ENCODE data around the gene PDGFC.
"Not testable (repeated sequence)": the region's sequence is repeated elsewhere in the genome, so short reads cannot be mapped to it uniquely, and the experiment has no call there.

The PDGFC gene

GRCh38 chr4:156901871-156902270, 69.7 kb downstream of the PDGFC start:
- DNase-seq (ENCODE audit: low read depth in 2 of 2), result no peak

GRCh38 chr4:156898373-156899117, 73.1 kb downstream of the PDGFC start:
- no peak for DNase-seq (ENCODE audit: low read depth in 2 of 2)

DNA sequence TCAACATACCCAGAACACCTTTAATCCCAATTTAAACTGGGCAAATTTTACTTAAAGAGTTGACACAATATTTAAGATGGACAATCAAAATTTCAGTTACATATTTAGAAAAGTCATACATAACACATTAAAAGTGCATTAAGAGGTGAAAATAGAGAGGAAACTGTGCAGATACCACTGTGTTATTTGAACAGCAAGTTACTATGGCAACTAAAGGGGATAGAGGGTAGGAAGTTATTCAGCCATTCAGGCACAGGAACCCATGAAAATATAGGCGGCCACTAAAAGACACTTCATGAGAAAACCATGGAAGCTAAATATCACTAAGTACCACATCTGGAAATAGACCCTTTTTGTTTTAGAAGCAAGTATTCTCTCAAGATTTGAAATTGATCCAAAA, 75.1 kb downstream of the PDGFC start:
- DNase-seq (ENCODE audit: low read depth in 2 of 2), result no peak

DNA sequence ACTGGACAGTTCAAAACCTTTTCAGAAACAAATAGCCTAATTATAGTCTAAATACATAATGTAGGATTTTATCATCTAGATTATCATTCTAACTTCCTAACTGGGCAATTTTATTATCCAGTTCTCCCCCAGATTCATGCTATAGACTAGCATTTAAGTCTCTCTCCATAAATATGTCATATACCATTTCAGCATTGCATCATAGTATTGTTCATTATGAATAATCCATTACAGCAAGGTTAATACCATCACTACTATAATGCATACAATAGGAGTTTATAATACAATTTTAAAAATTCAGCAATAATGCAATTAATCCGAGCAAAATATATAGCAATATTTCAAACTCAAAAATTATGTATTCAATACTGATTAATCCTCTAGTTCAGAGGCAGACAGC, 77.4 kb downstream of the PDGFC start:
- DNase-seq (ENCODE audit: low read depth in 2 of 2), result no peak

DNA sequence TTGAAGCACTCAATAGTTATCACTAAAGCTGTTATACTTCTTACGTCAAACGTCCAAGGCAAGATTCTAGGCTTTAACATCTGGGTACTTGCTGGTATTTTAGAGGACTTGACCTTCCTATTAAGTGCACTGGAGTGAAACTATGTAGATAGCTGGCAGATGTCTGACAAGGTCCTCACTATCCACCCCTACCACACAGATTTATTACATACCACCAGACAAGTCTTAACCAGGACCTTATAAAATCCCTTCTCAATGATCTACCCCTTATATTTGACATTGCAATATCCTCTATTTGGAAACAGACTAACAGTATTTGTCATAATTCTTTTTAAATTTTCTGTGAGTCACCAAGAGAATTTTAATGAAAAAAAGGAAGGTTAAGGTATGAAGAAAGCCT, 78.8 kb downstream of the PDGFC start:
- no peak for DNase-seq (ENCODE audit: low read depth in 2 of 2)

GRCh38 chr4:156889616-156890594, 81.7 kb downstream of the PDGFC start:
- DNase-seq (ENCODE audit: low read depth in 2 of 2), result no peak

DNA sequence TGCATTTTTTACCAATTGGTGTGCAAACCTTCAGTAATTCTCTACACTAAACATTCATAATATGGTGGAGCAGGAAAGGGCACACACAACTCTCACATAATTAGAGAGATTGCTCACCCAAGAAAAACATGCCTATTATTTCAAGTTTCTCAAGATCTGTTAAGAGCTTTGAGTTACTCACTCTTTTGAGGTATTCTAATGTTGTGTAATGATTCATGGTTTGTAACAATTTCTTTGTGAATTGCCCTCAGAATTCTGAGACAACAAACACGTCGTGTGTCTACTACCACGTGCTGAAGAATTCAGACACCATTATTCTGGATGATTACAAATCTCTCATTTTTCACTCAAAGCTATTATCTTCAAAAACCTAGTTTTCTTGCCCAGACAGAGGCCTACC, 82.8 kb downstream of the PDGFC start:
- no peak for DNase-seq (ENCODE audit: low read depth in 2 of 2)

- DNase-seq (ENCODE audit: low read depth in 2 of 2), result no peak
Measured at GRCh38 chr4:156886481-156886880, 85.1 kb downstream of the PDGFC start.

DNA sequence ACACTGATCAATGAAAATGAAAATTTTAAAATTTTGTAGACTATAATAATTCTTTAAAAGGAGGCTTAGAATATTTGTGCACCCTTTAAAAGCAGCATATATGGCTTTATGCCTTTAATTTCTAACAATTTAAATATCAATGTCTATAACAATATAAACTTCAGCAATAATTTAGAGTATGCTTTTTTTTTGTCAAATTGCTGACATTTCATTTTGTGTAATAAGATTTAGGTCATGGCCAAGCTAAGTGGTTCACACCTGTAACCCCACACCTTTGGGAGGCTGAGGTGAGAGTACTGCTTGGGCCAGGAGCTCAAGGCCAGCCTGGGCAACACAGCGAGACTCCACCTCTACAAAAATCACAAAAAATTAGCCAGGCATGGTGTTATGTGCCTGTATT, 86.2 kb downstream of the PDGFC start:
- no peak for DNase-seq (ENCODE audit: low read depth in 2 of 2)

GRCh38 chr4:156884183-156884582, 87.4 kb downstream of the PDGFC start:
- no peak for DNase-seq (ENCODE audit: low read depth in 2 of 2)

DNA sequence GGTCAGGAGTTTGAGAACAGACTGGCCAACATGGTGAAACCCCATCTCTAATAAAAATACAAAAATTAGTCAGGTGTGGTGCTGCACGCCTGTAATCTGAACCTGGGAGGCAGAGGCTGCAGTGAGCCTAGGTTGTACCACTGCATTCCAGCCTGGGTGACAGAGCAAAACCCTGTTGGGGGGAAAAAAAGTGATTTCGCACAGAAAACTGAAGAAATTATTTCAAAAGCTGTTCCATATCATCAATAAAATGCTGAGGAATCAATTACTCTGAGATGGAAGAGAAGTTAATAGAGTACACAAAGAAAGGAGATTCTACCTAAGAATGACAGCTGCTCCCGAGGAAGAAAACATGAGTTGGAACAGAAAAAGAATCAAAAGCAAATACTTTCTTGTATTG, 95.9 kb downstream of the PDGFC start:
- no peak for DNase-seq (ENCODE audit: low read depth in 2 of 2)

DNA sequence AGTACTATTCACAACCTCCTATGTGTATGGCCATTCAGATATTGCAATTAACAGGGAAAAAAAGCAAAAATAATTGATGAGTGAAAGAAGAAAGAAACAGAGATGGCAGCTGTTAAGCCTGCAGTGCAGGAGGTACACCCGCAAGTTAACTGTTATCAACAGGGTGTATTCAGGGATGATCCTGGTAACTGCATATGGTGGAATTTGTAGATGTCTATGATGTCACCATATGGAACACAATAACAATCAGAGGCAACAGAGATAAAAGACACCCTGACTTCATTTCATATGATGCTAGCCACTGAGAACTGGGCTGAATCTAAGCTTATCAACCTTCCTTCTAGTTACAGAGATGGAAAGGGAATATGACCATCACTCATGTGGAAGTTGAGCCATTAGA, 96.5 kb downstream of the PDGFC start:
- no peak for DNase-seq (ENCODE audit: low read depth in 2 of 2)

DNA sequence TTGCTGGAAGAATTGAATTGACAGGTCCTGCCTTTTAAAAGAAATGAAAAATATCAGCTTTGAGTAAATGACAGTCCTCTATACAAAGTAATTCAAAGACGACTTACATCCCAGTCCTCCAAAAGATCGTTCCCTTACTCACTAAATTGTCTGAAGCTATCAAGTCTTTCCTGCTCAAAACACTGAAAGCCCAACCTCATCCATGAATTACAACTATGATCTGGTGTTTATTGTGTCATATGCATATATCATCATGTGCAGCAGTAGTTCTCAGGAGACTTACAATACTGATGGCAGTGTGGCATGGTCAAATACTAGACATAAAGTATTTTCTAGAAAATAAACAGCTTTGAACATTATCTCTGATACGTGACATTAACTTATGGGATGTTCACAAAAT, 97.8 kb downstream of the PDGFC start:
- DNase-seq (ENCODE audit: low read depth in 2 of 2), result no peak

- no peak for DNase-seq (ENCODE audit: low read depth in 2 of 2)
Measured at GRCh38 chr4:156870861-156871260, 100.7 kb downstream of the PDGFC start.

DNA sequence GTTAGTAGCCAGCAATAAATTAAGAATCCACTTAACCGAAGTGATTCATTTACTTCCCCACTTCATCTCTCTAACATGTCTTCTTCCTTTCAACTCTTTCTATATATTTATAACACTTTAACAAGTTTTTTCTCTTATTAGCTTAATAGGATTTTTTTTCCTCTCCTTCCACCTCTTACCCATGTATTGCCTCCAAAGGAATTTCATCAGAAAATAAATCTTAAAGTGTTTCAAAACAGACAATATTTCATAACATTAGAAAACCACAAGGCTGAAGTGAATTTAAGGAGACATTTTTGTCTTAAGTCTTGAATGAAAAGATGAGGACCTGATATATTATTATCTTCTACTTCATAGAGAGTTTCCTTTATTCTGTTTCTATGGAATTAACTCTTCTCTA, 101.5 kb downstream of the PDGFC start:
- no peak for DNase-seq (ENCODE audit: low read depth in 2 of 2)

DNA sequence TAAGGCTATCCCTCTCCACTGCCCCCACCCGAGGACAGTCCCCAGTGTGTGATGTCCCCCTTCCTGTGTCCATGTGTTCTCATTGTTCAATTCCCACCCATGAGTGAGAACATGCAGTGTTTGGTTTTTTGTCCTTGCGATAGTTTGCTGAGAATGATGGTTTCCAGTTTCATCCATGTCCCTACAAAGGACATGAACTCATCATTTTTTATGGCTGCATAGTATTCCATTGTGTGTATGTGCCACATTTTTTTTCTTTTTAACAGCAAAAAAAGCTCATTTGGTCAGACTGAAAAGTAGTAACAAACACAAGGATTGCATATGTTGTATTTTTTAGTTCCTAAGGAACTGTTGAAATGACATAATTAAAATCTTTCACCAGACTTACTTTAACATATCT, 105.5 kb downstream of the PDGFC start:
- DNase-seq (ENCODE audit: low read depth in 2 of 2), result not testable (repeated sequence)

GRCh38 chr4:156865451-156865850, 106.1 kb downstream of the PDGFC start:
- no peak for DNase-seq (ENCODE audit: low read depth in 2 of 2)

- no peak for DNase-seq (ENCODE audit: low read depth in 2 of 2)
Measured at GRCh38 chr4:156858071-156858470, 113.5 kb downstream of the PDGFC start.

GRCh38 chr4:156838761-156839160, 132.8 kb downstream of the PDGFC start:
- DNase-seq (ENCODE audit: low read depth in 2 of 2), result no peak

- no peak for DNase-seq (ENCODE audit: low read depth in 2 of 2)
Measured at GRCh38 chr4:156837625-156838345, 133.8 kb downstream of the PDGFC start.

- DNase-seq (ENCODE audit: low read depth in 2 of 2), result no peak
Measured at GRCh38 chr4:156832886-156833285, 138.7 kb downstream of the PDGFC start.

DNA sequence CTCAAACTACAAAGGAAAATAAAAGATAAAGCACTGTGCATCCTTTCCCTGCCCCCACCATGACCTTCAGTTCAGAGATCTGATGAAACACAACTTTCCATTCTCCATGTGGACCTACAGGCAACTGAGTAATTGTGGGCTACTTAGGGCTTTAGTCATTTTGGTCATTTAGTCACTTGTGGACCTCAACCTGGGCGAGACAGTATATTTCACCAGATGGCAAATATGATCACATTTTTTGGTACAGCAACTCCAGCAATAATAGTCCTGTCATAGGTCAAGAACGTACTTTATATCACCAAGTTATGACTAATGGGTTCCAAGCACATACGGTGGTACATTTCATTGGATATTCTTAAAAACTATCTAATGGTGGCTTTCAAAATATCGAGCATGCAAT, 141.2 kb downstream of the PDGFC start:
- DNase-seq (ENCODE audit: low read depth in 2 of 2), result no peak
